Ishikawa (cell line): ENCODE measurements around the gene SMO.

Experiments used
- CEBPB ChIP-seq: IDR thresholded peaks from 2 replicates; pipeline ENCODE4 v1.6.1; 2012
- CREB1 ChIP-seq: IDR thresholded peaks from 2 replicates; pipeline ENCODE4 v1.6.1; 2012; ENCODE audit warnings: low read depth
- EGR1 ChIP-seq: IDR thresholded peaks from 2 replicates; pipeline ENCODE4 v1.6.1; 2012
- EP300 ChIP-seq: IDR thresholded peaks from 2 replicates; pipeline ENCODE4 v1.6.1; 2012; ENCODE audit warnings: borderline replicate concordance
- TF ChIP-seq, protein P1 (sequence below): IDR thresholded peaks from 2 replicates; pipeline ENCODE4 v1.6.1; 2012; ENCODE audit warnings: low read depth, mild to moderate bottlenecking

DNA sequence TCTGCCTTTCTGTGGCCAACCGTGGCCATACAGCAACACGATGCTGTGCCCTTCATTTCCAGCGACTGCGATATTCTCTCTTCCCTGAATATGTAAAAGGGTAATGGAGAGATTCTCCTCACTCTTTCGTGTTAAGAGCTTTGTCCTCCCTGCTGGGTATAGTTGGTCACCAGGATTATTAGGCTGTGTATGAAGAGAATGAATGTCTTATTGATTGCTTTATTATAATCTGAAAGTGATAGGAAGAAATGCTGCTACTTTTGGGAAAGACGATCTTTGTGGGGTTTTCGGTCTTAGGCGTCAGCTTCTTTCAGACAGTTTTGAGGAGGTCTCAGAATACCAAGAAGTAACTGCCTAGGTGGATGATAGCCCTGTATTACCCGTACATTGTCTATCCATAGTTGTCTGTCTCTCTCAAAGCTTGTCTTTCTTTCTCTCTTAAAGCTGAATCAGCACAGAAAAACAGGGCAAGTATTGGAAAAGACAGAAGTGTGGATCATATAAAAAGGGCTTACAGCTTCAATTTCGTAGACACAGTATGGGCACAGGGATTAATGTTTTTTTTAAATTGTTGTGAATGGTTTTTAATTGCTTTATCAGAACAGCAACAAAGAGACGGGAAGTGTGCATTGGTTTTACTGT, 37.6 kb downstream of the SMO start:
- TF ChIP-seq EP300 (no peak), CREB1 (no peak), EGR1 (no peak), CEBPB (no peak)
- TF ChIP-seq, protein P1, sequence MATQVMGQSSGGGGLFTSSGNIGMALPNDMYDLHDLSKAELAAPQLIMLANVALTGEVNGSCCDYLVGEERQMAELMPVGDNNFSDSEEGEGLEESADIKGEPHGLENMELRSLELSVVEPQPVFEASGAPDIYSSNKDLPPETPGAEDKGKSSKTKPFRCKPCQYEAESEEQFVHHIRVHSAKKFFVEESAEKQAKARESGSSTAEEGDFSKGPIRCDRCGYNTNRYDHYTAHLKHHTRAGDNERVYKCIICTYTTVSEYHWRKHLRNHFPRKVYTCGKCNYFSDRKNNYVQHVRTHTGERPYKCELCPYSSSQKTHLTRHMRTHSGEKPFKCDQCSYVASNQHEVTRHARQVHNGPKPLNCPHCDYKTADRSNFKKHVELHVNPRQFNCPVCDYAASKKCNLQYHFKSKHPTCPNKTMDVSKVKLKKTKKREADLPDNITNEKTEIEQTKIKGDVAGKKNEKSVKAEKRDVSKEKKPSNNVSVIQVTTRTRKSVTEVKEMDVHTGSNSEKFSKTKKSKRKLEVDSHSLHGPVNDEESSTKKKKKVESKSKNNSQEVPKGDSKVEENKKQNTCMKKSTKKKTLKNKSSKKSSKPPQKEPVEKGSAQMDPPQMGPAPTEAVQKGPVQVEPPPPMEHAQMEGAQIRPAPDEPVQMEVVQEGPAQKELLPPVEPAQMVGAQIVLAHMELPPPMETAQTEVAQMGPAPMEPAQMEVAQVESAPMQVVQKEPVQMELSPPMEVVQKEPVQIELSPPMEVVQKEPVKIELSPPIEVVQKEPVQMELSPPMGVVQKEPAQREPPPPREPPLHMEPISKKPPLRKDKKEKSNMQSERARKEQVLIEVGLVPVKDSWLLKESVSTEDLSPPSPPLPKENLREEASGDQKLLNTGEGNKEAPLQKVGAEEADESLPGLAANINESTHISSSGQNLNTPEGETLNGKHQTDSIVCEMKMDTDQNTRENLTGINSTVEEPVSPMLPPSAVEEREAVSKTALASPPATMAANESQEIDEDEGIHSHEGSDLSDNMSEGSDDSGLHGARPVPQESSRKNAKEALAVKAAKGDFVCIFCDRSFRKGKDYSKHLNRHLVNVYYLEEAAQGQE = no peak
